ENCODE measurements around the gene CCDC102B.

Gene CCDC102B

GRCh38 chr18:68944826-68945225 lies 146.9 kb downstream of the CCDC102B start:
- H3K9me3 ChIP-seq (ENCODE audit: low read depth, low read length), result no peaks in the 10 kb centered on the region
- no peak for TF ChIP-seq FOXP2 (optimal IDR thresholded peaks at IDR 0.05; ENCODE audit: control extremely low read depth, extremely low read length, insufficient read depth)
- TF ChIP-seq POLR2AphosphoS5 (IDR thresholded peaks at IDR 0.05; ENCODE audit: borderline replicate concordance, low read depth, low read length), result no peak
- no peak for TF ChIP-seq EZH2 (IDR thresholded peaks at IDR 0.05)
- H3K27ac ChIP-seq, result no peak overlapping the region
- no peak overlapping the region for H3K4me3 ChIP-seq
- no peaks in the 10 kb centered on the region for H3K36me3 ChIP-seq (ENCODE audit: insufficient read depth, low read length)
- no peak for DNase-seq (ENCODE audit: low read depth, low spot score)
- no peak overlapping the region for H3K9ac ChIP-seq (ENCODE audit: insufficient read length)

GRCh38 chr18:68948622-68949021 lies 150.7 kb downstream of the CCDC102B start:
- Histone ChIP-seq H3K4me3 (no peak overlapping the region), H3K9ac (ENCODE audit: insufficient read length) (no peak overlapping the region), H3K36me3 (ENCODE audit: insufficient read depth, low read length) (no peaks in the 10 kb centered on the region), H3K9me3 (ENCODE audit: low read depth, low read length) (no peaks in the 10 kb centered on the region), H3K27ac (no peak overlapping the region)
- no peak for DNase-seq (ENCODE audit: low read depth, low spot score)
- no peak for TF ChIP-seq EZH2 (IDR thresholded peaks at IDR 0.05)
- TF ChIP-seq FOXP2 (optimal IDR thresholded peaks at IDR 0.05; ENCODE audit: control extremely low read depth, extremely low read length, insufficient read depth), result no peak
- no peak for TF ChIP-seq POLR2AphosphoS5 (IDR thresholded peaks at IDR 0.05; ENCODE audit: borderline replicate concordance, low read depth, low read length)

GRCh38 chr18:68954738-68955137 lies 156.9 kb downstream of the CCDC102B start:
- Histone ChIP-seq H3K4me3 (no peak overlapping the region), H3K9me3 (ENCODE audit: low read depth, low read length) (no peaks in the 10 kb centered on the region), H3K9ac (ENCODE audit: insufficient read length) (no peak overlapping the region), H3K27ac (no peak overlapping the region), H3K36me3 (ENCODE audit: insufficient read depth, low read length) (no peaks in the 10 kb centered on the region)
- TF ChIP-seq POLR2AphosphoS5 (IDR thresholded peaks at IDR 0.05; ENCODE audit: borderline replicate concordance, low read depth, low read length), result no peak
- DNase-seq (ENCODE audit: low read depth, low spot score), result no peak

GRCh38 chr18:68956650-68957049 lies 158.8 kb downstream of the CCDC102B start:
- Histone ChIP-seq H3K9ac (ENCODE audit: insufficient read length) (no peak overlapping the region), H3K9me3 (ENCODE audit: low read depth, low read length) (no peaks in the 10 kb centered on the region), H3K27ac (no peak overlapping the region), H3K36me3 (ENCODE audit: insufficient read depth, low read length) (no peaks in the 10 kb centered on the region), H3K4me3 (no peak overlapping the region)
- TF ChIP-seq POLR2AphosphoS5 (IDR thresholded peaks at IDR 0.05; ENCODE audit: borderline replicate concordance, low read depth, low read length), result no peak
- TF ChIP-seq EZH2 (IDR thresholded peaks at IDR 0.05), result no peak
- no peak for TF ChIP-seq FOXP2 (optimal IDR thresholded peaks at IDR 0.05; ENCODE audit: control extremely low read depth, extremely low read length, insufficient read depth)
- DNase-seq (ENCODE audit: low read depth, low spot score), result no peak

- no peak for TF ChIP-seq FOXP2 (optimal IDR thresholded peaks at IDR 0.05; ENCODE audit: control extremely low read depth, extremely low read length, insufficient read depth)
- TF ChIP-seq EZH2 (IDR thresholded peaks at IDR 0.05), result no peak
- TF ChIP-seq POLR2AphosphoS5 (IDR thresholded peaks at IDR 0.05; ENCODE audit: borderline replicate concordance, low read depth, low read length), result no peak
Observed at GRCh38 chr18:68960355-68960754, 162.5 kb downstream of the CCDC102B start.

GRCh38 chr18:68962623-68963022 lies 164.7 kb downstream of the CCDC102B start:
- no peak for TF ChIP-seq EZH2 (IDR thresholded peaks at IDR 0.05)
- no peak for TF ChIP-seq POLR2AphosphoS5 (IDR thresholded peaks at IDR 0.05; ENCODE audit: borderline replicate concordance, low read depth, low read length)
- TF ChIP-seq FOXP2 (optimal IDR thresholded peaks at IDR 0.05; ENCODE audit: control extremely low read depth, extremely low read length, insufficient read depth), result no peak
- Histone ChIP-seq H3K36me3 (ENCODE audit: insufficient read depth, low read length) (no peaks in the 10 kb centered on the region), H3K27ac (no peak overlapping the region), H3K9me3 (ENCODE audit: low read depth, low read length) (no peaks in the 10 kb centered on the region), H3K9ac (ENCODE audit: insufficient read length) (no peak overlapping the region), H3K4me3 (no peak overlapping the region)
- DNase-seq (ENCODE audit: low read depth, low spot score), result no peak

More at GRCh38 chr18:68960355-68960754, 162.5 kb downstream of the CCDC102B start:
- Histone ChIP-seq H3K9ac (ENCODE audit: insufficient read length) (no peak overlapping the region), H3K4me3 (no peak overlapping the region), H3K36me3 (ENCODE audit: insufficient read depth, low read length) (no peaks in the 10 kb centered on the region), H3K9me3 (ENCODE audit: low read depth, low read length) (no peaks in the 10 kb centered on the region), H3K27ac (no peak overlapping the region)
- DNase-seq (ENCODE audit: low read depth, low spot score), result no peak

GRCh38 chr18:68965817-68966216 lies 167.9 kb downstream of the CCDC102B start:
- no peak overlapping the region for H3K4me3 ChIP-seq
- DNase-seq (ENCODE audit: low read depth, low spot score), result no peak
- H3K9me3 ChIP-seq (ENCODE audit: low read depth, low read length), result no peaks in the 10 kb centered on the region
- no peak for TF ChIP-seq POLR2AphosphoS5 (IDR thresholded peaks at IDR 0.05; ENCODE audit: borderline replicate concordance, low read depth, low read length)
- H3K27ac ChIP-seq, result no peak overlapping the region
- H3K9ac ChIP-seq (ENCODE audit: insufficient read length), result no peak overlapping the region
- H3K36me3 ChIP-seq (ENCODE audit: insufficient read depth, low read length), result no peaks in the 10 kb centered on the region

GRCh38 chr18:68969027-68969426 lies 171.1 kb downstream of the CCDC102B start:
- Histone ChIP-seq H3K9ac (ENCODE audit: insufficient read length) (no peak overlapping the region), H3K4me3 (no peak overlapping the region), H3K36me3 (ENCODE audit: insufficient read depth, low read length) (no peaks in the 10 kb centered on the region), H3K27ac (no peak overlapping the region), H3K9me3 (ENCODE audit: low read depth, low read length) (no peaks in the 10 kb centered on the region)
- no peak for DNase-seq (ENCODE audit: low read depth, low spot score)
- no peak for TF ChIP-seq EZH2 (IDR thresholded peaks at IDR 0.05)

- no peak for DNase-seq (ENCODE audit: low read depth, low spot score)
- H3K4me3 ChIP-seq, result no peak overlapping the region
- H3K9ac ChIP-seq (ENCODE audit: insufficient read length), result no peak overlapping the region
- H3K9me3 ChIP-seq (ENCODE audit: low read depth, low read length), result no peaks in the 10 kb centered on the region
- H3K36me3 ChIP-seq (ENCODE audit: insufficient read depth, low read length), result no peaks in the 10 kb centered on the region
- H3K27ac ChIP-seq, result no peak overlapping the region
- no peak for TF ChIP-seq POLR2AphosphoS5 (IDR thresholded peaks at IDR 0.05; ENCODE audit: borderline replicate concordance, low read depth, low read length)
- no peak for TF ChIP-seq FOXP2 (optimal IDR thresholded peaks at IDR 0.05; ENCODE audit: control extremely low read depth, extremely low read length, insufficient read depth)
- TF ChIP-seq EZH2 (IDR thresholded peaks at IDR 0.05), result no peak
Observed at GRCh38 chr18:68972176-68972575, 174.3 kb downstream of the CCDC102B start.

Measured in SK-N-MC (cell line).